HCT116 (cell line): ENCODE data around the gene NR6A1.

Experiments used
- EZH2 ChIP-seq: fragments of 200-600 bp; sonication (generic); IDR thresholded peaks from 2 replicates; pipeline ENCODE4 v1.6.1; 2017; ENCODE audit warnings: antibody characterized with exemption, mixed run types
- TF ChIP-seq, protein P1 (sequence below), 3 experiments: fragments of 200-600 bp in 1 of 3; sonication (generic) in 1 of 3; IDR thresholded peaks in 2 of 3; conservative IDR thresholded peaks in 1 of 3; 2 replicates each; pipeline ENCODE4 v1.5.1; 2012 to 2017; ENCODE audit warnings: low read depth in 2 of 3, low read length in 2 of 3, antibody characterized with exemption in 1 of 3, borderline replicate concordance in 1 of 3, control low read depth in 1 of 3, mild to moderate bottlenecking in 1 of 3, mixed read lengths in 1 of 3, mixed run types in 1 of 3, moderate library complexity in 1 of 3; ENCODE audit not compliant: insufficient read depth in 1 of 3

DNA sequence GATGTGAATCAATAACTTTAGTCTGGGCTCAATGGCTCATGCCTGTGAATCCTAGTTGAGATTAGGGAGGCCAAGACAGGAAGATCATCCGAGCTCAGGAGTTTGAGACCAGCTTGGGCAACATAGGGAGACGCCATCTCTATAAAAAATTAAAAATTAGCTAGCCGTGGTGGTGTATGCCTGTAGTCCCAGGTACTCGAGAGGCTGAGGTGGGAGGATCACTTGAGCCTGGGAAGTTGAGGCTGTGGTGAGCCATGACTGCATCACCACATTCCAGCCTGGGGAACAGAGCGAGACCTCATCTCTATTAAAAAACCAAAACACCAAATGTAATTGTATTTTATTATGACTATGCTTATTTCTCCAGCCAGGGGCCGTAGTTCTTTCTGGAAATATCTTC lies 194.4 kb downstream of the NR6A1 start:
- TF ChIP-seq EZH2 = no peak
- TF ChIP-seq, protein P1, sequence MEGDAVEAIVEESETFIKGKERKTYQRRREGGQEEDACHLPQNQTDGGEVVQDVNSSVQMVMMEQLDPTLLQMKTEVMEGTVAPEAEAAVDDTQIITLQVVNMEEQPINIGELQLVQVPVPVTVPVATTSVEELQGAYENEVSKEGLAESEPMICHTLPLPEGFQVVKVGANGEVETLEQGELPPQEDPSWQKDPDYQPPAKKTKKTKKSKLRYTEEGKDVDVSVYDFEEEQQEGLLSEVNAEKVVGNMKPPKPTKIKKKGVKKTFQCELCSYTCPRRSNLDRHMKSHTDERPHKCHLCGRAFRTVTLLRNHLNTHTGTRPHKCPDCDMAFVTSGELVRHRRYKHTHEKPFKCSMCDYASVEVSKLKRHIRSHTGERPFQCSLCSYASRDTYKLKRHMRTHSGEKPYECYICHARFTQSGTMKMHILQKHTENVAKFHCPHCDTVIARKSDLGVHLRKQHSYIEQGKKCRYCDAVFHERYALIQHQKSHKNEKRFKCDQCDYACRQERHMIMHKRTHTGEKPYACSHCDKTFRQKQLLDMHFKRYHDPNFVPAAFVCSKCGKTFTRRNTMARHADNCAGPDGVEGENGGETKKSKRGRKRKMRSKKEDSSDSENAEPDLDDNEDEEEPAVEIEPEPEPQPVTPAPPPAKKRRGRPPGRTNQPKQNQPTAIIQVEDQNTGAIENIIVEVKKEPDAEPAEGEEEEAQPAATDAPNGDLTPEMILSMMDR (IDR thresholded peaks at IDR 0.05 in 2 of 3, conservative IDR thresholded peaks at IDR 0.05 in 1 of 3; ENCODE audit: borderline replicate concordance in 1 of 3, insufficient read depth in 1 of 3, low read depth in 2 of 3, low read length in 2 of 3) = no peak
